Cardiac fibroblast (primary cell): ENCODE measurements around the gene DOCK4.
A peak's percentile ranks its signal among the peaks of the same experiment; 100 is the strongest.
"Not testable (repeated sequence)": the region's sequence is repeated elsewhere in the genome, so short reads cannot be mapped to it uniquely, and the experiment has no call there.

Experiments used
- DNase-seq, 2 donors: peaks; one replicate each; pipeline versions ENCODE4 v3.0.0 to v3.0.0-alpha.2; 2010; ENCODE audit warnings: low read depth in 2 of 2
- H3K4me3 ChIP-seq, 2 donors: replicated peaks in 1 of 2; 1 replicate in 1 of 2; 2 replicates in 1 of 2; pipeline ENCODE4 v1.5.1; 2011; ENCODE audit warnings: low read depth in 2 of 2, low read length in 2 of 2, mild to moderate bottlenecking in 2 of 2, moderate library complexity in 1 of 2
- TF ChIP-seq, protein P1 (sequence below): IDR thresholded peaks from one replicate; pipeline ENCODE4 v1.5.1; 2011; ENCODE audit warnings: low read depth, mild to moderate bottlenecking, low read length, inconsistent platforms

DOCK4 gene

GRCh38 chr7:112132051-112132694 lies 74.0 kb downstream of the DOCK4 start:
- DNase-seq = peak in 1 of 2 donors; percentile 16
- H3K4me3 ChIP-seq = no peak overlapping the region
- TF ChIP-seq, protein P1, sequence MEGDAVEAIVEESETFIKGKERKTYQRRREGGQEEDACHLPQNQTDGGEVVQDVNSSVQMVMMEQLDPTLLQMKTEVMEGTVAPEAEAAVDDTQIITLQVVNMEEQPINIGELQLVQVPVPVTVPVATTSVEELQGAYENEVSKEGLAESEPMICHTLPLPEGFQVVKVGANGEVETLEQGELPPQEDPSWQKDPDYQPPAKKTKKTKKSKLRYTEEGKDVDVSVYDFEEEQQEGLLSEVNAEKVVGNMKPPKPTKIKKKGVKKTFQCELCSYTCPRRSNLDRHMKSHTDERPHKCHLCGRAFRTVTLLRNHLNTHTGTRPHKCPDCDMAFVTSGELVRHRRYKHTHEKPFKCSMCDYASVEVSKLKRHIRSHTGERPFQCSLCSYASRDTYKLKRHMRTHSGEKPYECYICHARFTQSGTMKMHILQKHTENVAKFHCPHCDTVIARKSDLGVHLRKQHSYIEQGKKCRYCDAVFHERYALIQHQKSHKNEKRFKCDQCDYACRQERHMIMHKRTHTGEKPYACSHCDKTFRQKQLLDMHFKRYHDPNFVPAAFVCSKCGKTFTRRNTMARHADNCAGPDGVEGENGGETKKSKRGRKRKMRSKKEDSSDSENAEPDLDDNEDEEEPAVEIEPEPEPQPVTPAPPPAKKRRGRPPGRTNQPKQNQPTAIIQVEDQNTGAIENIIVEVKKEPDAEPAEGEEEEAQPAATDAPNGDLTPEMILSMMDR = no peak

- DNase-seq = no peak
- TF ChIP-seq, protein P1 = no peak
- H3K4me3 ChIP-seq = no peak overlapping the region
Observed at GRCh38 chr7:112130729-112131410, 75.3 kb downstream of the DOCK4 start.

DNA sequence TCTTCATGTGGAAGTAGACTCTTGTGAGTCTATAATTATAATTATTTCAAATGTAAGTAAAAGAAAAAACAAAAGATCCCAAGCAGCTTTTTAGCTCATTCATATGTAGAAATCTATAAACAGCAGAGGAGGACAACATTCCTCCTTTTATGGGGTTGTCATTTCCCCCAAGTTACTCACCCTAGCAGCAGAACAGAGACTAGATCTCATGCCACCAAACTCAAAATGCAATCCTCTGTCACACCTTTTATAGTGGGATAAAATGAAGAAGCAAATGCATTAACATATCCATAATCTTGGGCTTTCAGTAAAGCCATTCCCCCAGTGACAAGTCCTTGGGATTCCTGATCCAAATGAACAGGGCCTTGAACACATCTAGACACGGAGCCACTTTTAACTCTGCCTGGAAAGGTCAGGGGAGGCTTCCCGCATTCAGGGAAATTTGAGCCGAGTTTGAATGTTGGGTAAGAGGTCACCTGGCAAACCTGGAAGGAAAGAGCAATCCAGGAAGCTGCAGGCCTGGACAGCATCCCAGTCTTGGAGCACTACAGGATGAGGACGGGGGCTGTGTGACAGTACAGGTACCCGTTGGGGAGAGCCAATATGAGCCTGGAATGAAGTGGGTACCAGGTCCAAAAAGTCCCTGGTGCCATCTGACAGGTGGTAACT lies 76.4 kb downstream of the DOCK4 start:
- TF ChIP-seq, protein P1 = no peak
- no peak for DNase-seq

DNA sequence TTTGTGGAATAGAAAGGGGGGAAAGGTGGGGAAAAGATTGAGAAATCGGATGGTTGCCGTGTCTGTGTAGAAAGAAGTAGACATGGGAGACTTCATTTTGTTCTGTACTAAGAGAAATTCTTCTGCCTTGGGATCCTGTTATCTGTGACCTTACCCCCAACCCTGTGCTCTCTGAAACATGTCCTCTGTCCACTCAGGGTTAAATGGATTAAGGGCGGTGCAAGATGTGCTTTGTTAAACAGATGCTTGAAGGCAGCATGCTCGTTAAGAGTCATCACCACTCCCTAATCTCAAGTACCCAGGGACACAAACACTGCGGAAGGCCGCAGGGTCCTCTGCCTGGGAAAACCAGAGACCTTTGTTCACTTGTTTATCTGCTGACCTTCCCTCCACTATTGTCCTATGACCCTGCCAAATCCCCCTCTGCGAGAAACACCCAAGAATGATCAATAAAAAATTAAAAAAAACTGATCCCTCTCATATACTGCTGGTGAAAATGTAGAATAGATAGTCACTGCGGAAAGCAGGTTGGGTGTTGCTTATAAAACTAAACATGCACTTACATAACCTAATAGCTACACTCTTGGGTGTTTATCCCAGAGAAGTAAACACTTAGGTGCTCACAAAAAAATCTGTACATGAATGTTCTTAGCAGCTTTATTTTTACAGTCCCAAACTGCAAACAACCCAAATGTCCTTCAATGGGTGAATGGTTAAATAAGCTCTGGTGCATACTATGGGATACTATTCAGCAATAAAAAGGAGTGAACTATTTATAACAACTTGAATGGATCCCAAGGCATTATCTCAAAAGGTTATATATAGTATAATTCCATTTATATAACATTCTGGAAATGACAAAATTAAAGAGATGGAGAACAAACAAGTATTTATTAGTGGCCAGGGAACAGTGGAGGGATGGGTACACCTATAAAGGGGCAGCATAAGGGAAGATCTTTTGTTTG lies 77.5 kb downstream of the DOCK4 start:
- not testable (repeated sequence) for DNase-seq, H3K4me3 ChIP-seq

More for the DNA sequence above, 76.4 kb downstream of the DOCK4 start:
- no peak overlapping the region for H3K4me3 ChIP-seq

DNA sequence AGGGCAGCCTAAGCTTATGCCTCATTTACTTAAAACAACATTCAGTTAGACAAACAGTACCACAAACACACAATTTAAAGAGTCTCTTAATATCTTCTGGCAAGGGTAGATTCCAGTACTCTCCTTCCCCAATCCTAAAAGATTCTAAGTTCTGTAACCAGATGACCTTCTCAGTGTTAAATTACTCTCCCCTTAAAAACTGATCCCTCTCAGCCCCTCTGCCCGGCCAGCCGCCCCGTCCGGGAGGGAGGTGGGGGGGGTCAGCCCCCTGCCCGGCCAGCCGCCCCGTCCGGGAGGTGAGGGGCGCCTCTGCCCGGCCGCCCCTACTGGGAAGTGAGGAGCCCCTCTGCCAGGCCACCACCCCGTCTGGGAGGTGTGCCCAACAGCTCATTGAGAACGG lies 78.2 kb downstream of the DOCK4 start:
- not testable (repeated sequence) for H3K4me3 ChIP-seq, DNase-seq

DNA sequence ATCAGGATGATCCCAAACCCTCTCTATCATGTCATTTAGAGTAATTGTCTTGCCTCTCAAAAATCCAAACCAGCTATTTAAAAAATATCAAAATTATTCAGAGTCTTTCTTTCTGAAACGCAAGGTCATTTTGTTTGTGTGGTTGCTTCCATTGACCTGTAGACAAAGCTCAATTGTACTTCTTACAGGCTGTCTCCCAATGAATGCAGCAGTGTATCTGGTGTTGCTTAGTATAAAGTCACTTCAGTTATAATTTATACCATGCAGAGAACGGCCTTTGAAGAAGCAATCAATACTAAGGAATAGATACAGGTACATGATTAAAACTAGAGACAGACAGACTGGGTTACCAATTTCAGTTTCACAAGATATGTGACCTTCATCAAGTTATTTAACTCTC lies 80.9 kb downstream of the DOCK4 start:
- DNase-seq = no peak
- TF ChIP-seq, protein P1 = no peak
- no peak overlapping the region for H3K4me3 ChIP-seq

DNA sequence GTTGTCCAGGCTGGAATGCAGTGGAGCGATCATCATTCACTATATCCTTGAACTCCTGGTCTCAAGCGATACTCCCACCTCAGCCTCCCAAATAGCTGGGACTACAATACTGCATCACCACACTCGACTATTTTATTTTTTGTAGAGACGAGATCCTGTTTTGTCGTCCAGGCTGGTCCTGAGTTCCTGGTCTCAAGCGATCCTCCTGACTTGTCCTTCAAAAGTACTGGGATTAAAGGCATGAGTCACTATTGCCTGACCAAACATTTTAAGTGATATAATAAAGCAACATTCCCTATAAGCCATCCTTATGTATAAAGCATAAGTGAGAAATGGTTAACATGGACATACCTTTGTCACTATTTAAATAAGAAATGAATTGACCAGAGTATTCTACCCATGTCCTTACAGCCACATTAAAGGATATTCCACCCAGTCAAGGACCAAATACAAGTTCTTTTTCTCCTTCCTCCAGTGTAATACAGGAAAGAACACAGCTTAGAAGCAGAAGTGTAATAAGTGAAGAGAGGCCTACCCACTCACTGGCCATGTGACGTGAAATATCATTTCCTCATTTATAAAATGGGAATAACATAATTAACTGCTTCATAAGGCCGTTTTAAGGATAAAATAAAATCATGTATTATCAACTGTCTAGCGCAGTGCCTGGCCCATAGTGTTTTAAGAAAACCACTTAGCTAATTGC lies 82.0 kb downstream of the DOCK4 start:
- no peak for DNase-seq
- TF ChIP-seq, protein P1 = no peak
- no peak overlapping the region for H3K4me3 ChIP-seq
